Cardiac fibroblast (primary cell): ENCODE measurements around the gene APOLD1.

Experiments
- DNase-seq, 2 donors: peaks; one replicate each; pipeline versions ENCODE4 v3.0.0 to v3.0.0-alpha.2; 2010; ENCODE audit warnings: low read depth in 2 of 2
- H3K4me3 ChIP-seq, 2 donors: replicated peaks in 1 of 2; 1 replicate in 1 of 2; 2 replicates in 1 of 2; pipeline ENCODE4 v1.5.1; 2011; ENCODE audit warnings: low read depth in 2 of 2, low read length in 2 of 2, mild to moderate bottlenecking in 2 of 2, moderate library complexity in 1 of 2
- TF ChIP-seq, protein P1 (sequence below): IDR thresholded peaks from one replicate; pipeline ENCODE4 v1.5.1; 2011; ENCODE audit warnings: low read depth, mild to moderate bottlenecking, low read length, inconsistent platforms

APOLD1 gene

DNA sequence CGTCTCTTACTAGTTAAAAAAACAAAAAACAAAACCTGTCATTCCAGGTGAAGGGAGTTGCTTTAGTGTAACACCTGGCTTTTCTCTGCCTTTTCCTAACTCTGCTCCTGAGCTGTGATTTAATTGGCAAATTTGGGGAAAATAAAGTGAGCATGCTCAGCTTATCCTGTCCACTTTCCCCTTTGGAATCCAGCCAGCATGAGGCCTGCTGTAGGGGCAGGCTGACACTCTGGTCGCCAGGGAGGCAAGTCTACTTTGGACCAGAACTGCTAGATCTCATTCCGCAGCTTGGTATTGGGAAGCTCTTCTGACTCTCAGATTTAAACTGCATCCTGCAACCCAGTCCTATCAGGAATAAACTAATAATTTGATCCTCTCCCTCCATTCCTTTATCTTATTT is 38.2 kb upstream of the APOLD1 start:
- no peak overlapping the region for H3K4me3 ChIP-seq
- TF ChIP-seq, protein P1, sequence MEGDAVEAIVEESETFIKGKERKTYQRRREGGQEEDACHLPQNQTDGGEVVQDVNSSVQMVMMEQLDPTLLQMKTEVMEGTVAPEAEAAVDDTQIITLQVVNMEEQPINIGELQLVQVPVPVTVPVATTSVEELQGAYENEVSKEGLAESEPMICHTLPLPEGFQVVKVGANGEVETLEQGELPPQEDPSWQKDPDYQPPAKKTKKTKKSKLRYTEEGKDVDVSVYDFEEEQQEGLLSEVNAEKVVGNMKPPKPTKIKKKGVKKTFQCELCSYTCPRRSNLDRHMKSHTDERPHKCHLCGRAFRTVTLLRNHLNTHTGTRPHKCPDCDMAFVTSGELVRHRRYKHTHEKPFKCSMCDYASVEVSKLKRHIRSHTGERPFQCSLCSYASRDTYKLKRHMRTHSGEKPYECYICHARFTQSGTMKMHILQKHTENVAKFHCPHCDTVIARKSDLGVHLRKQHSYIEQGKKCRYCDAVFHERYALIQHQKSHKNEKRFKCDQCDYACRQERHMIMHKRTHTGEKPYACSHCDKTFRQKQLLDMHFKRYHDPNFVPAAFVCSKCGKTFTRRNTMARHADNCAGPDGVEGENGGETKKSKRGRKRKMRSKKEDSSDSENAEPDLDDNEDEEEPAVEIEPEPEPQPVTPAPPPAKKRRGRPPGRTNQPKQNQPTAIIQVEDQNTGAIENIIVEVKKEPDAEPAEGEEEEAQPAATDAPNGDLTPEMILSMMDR = no peak
- DNase-seq = peak in 1 of 2 donors; percentile 42

DNA sequence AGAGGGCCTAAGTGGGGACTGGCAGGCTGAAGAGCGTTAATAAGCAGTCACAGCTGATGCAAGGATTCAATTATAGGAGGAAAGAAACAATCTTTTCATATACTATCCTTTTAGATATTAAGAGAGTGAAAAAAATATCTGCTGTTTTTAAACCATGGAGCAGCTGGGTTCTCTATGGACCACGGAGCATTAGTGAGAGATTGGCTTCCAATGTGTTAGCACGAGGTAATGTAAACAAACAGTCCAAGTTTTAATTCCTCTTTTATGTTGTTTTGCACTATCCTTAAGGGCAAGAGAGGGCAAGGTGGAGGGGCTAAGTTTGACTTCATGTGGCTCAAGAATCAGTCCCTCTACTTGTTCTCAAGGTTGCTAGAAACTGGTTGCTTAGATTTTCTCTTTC is 37.4 kb upstream of the APOLD1 start:
- TF ChIP-seq, protein P1 = no peak
- no peak for DNase-seq
- no peak overlapping the region for H3K4me3 ChIP-seq

DNA sequence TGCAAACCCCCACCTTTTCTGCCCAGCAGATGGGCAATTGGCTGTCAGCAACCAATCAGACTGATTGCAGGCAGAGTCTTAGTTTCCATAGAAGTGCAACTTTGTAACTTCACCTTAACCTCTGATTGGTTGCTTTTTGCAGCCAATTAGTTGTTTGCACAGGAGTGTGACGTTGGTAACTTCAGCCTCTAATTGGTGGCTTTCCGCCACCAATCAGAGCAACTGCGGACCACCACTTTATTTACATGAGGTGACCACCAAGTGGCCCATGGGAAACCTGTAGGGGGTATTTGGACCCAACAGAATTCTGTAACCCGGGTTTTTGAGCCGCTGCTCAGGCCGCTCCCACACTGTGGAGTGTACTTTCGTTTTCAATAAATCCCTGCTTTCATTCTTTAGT is 36.0 kb upstream of the APOLD1 start:
- TF ChIP-seq, protein P1 = no peak
- DNase-seq = peak; percentile 22 to 45
- H3K4me3 ChIP-seq = no peak overlapping the region

DNA sequence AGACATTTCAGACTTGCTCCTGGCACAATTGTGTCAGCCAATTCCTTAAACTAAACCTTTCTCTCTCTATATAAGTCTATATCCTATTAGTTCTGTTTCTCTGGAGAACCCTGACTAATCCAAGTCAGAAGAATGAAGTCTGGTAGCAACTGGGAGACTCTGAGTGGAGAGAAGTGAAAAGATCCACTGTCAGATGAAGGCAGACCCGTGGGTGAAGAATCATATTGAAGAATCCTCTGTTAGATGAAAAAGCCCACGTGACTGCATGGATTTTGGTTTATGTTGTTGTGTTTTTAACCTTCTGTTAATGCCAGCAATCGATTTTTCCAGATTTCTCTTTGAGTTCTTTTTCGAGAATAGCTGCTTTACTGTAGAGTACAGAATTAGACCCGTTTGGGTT is 29.5 kb upstream of the APOLD1 start:
- DNase-seq = no peak

DNA sequence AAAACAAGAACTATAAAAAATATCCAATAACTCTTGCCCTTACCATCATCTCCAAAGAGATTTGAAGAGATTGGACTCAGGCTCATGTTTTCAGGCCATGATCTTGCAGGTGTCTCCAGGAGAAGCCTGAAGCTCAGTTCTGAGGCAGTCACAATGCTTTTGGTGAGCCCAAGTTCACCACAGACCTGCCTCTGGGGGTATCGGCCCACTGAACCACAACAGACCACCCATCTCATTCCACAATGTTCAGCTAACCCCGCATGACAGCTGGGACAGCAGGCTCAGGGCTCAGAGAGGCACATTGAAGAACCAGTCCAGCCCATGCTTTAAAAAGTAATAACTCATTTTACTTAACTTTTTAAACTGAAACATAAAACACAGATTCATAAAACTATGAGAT is 28.3 kb upstream of the APOLD1 start:
- H3K4me3 ChIP-seq = no peak overlapping the region
- no peak for DNase-seq
- TF ChIP-seq, protein P1 = no peak

More for the DNA sequence above, 29.5 kb upstream of the APOLD1 start:
- TF ChIP-seq, protein P1 = no peak
- no peak overlapping the region for H3K4me3 ChIP-seq

DNA sequence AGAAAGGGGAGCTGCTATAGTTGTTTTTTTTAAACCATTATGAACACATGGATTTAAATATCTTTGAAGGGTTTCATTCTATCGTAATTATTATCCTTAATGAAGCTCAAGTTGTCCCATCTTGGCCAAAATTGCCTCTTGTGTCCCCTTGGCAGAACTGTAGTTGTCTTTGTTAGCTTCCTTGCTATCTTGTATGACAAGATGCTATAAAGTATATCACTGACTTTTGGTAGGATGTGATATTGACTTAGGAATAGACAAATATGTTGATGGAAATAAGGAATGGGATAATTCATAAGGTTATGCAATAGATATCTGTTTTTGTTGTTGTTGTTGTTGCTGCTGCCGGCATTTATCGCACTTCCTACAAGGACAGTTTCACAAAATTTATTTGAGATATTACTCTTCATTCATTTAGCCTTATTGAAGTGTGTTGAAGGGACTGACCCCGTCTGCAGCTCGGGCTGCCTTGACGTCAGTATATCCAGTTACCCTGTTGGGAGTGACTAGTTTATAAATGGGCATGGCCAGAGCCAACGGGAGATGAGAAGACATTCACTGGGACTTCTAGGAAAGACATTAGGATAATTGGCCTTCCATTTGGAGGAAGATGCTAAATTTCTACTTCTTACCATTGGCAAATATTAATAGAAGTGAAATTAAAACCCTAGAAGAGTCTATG is 26.1 kb upstream of the APOLD1 start:
- no peak for DNase-seq
- H3K4me3 ChIP-seq = no peak overlapping the region
- TF ChIP-seq, protein P1 = no peak

DNA sequence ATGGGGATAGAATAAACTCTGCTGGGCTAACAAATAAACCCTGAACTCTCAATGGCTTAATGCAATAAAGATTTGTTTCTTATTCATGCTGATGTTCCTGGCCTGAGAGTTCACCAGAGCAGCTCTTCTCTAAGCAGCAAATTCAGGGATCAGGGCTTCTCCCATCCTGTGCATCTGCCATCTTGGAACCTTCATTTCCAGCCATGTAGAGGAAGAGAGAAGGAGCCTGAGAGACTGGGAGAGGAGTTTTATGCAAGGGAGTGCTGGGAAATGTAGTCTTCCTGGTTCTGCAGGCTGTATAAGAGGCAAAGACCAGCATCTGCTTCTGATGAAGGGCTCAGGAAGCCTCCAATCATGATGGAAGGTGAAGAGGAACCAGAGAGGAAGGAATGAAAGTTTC is 20.6 kb upstream of the APOLD1 start:
- no peak overlapping the region for H3K4me3 ChIP-seq
- TF ChIP-seq, protein P1 = no peak
- no peak for DNase-seq
